B cell (primary cell): ENCODE data around the gene SMOC1. TPM values are rescaled to one million over a fixed set of nuclear protein-coding genes. Genes with fewer than 3 reads are reported as not detected.

ENCODE experiments used
- ATAC-seq: fragments of 200-7000 bp; cut with Tn5 transposase; one replicate; pipeline ENCODE4 v1.10.0; 2021; ENCODE audit warnings: low read depth, mild to moderate bottlenecking, moderate number of reproducible peaks, moderate library complexity
- CTCF ChIA-PET: fragments of 350-600 bp; sonication (Branson Sonifier 250); formaldehyde crosslinking; loops from one replicate; lab custom pipeline; 2021; ENCODE audit warnings: antibody characterized with exemption, inconsistent platforms; lab: Charles Lee
- POLR2A ChIA-PET: fragments of 350-600 bp; sonication (Branson Sonifier 250); formaldehyde crosslinking; loops from one replicate; lab custom pipeline; 2021; ENCODE audit warnings: antibody characterized with exemption; lab: Charles Lee
- DNase-seq: peaks from one replicate; pipeline ENCODE4 v3.0.0; 2013
- H2AFZ ChIP-seq: 2 replicates; pipeline ENCODE4 v1.6.1; 2012; ENCODE audit warnings: mild to moderate bottlenecking, low read depth, low read length; ENCODE audit not compliant: insufficient read depth, poor library complexity, severe bottlenecking
- H3K27ac ChIP-seq, 2 donors: 1 replicate in 1 of 2; 2 replicates in 1 of 2; pipeline ENCODE4 v1.5.1; 2012 to 2013; ENCODE audit warnings: low read length in 2 of 2, mild to moderate bottlenecking in 2 of 2, moderate library complexity in 1 of 2
- H3K27me3 ChIP-seq, 4 experiments: fragments of 200-600 bp in 1 of 4; sonication (generic) in 1 of 4; replicated peaks in 1 of 4; 1 replicate in 2 of 4; 2 replicates in 2 of 4; pipeline versions ENCODE4 v1.6.1 to v1.7.0; 2013 to 2016; ENCODE audit warnings: low read length in 3 of 4, mild to moderate bottlenecking in 2 of 4, mixed read lengths in 1 of 4, moderate library complexity in 1 of 4; ENCODE audit not compliant: insufficient read depth in 4 of 4, control insufficient read depth in 3 of 4; ENCODE audit errors: control extremely low read depth in 1 of 4
- H3K36me3 ChIP-seq, 2 experiments: replicated peaks in 1 of 2; 1 replicate in 1 of 2; 2 replicates in 1 of 2; pipeline versions ENCODE4 v1.6.1 to v1.7.1; 2013; ENCODE audit warnings: low read length in 1 of 2; ENCODE audit not compliant: insufficient read depth in 2 of 2, control insufficient read depth in 1 of 2; ENCODE audit errors: control extremely low read depth in 1 of 2, extremely low read depth in 1 of 2
- H3K4me1 ChIP-seq, 2 donors: fragments of 200-600 bp in 1 of 2; sonication (generic) in 1 of 2; 1 replicate in 1 of 2; 2 replicates in 1 of 2; pipeline versions ENCODE4 v1.5.1 to v1.6.1; 2013 to 2017; ENCODE audit warnings: low read length in 2 of 2; ENCODE audit not compliant: control insufficient read depth in 2 of 2, insufficient read depth in 2 of 2
- H3K4me2 ChIP-seq: replicated peaks from 2 replicates; pipeline ENCODE3; 2012; ENCODE audit warnings: mild to moderate bottlenecking, low read depth, low read length; ENCODE audit not compliant: poor library complexity, severe bottlenecking
- H3K4me3 ChIP-seq, 5 experiments: fragments of 200-600 bp in 1 of 5; sonication (generic) in 1 of 5; 1 replicate in 3 of 5; 2 replicates in 2 of 5; pipeline versions ENCODE4 v1.5.1 to v1.7.0; 2011 to 2016; ENCODE audit warnings: low read length in 4 of 5, mild to moderate bottlenecking in 4 of 5, low read depth in 2 of 5, control low read depth in 1 of 5, moderate library complexity in 1 of 5; ENCODE audit not compliant: insufficient read depth in 1 of 5; ENCODE audit errors: control extremely low read depth in 1 of 5, extremely low read depth in 1 of 5
- H3K79me2 ChIP-seq: fragments of 200-600 bp; sonication (generic); one replicate; pipeline ENCODE4 v1.6.0; 2016; ENCODE audit warnings: low read length; ENCODE audit not compliant: control insufficient read depth, insufficient read depth
- H3K9ac ChIP-seq: fragments of 200-600 bp; sonication (generic); 2 replicates; pipeline ENCODE4 v1.6.1; 2017; ENCODE audit warnings: mild to moderate bottlenecking, low read length, moderate library complexity
- H3K9me3 ChIP-seq, 3 donors: one replicate each; pipeline versions ENCODE4 v1.6.1 to v1.7.1; 2013; ENCODE audit warnings: low read length in 2 of 3; ENCODE audit not compliant: control insufficient read depth in 2 of 3, insufficient read depth in 1 of 3; ENCODE audit errors: control extremely low read depth in 1 of 3
- H4K20me1 ChIP-seq: 2 replicates; pipeline ENCODE4 v1.6.0; 2012; ENCODE audit warnings: mild to moderate bottlenecking, low read length; ENCODE audit not compliant: insufficient read depth, control insufficient read depth, poor library complexity, severe bottlenecking
- H3K27ac Mint-ChIP-seq: one replicate; pipeline ENCODE4 v1.8.0; 2021; ENCODE audit warnings: mixed read lengths
- H3K27me3 Mint-ChIP-seq: one replicate; pipeline ENCODE4 v1.8.0; 2021; ENCODE audit warnings: mixed read lengths
- H3K4me1 Mint-ChIP-seq: one replicate; pipeline ENCODE4 v1.8.0; 2021; ENCODE audit warnings: mixed read lengths
- H3K4me3 Mint-ChIP-seq: one replicate; pipeline ENCODE4 v1.8.0; 2021; ENCODE audit warnings: mixed read lengths
- H3K9me3 Mint-ChIP-seq: one replicate; pipeline ENCODE4 v1.8.0; 2022; ENCODE audit warnings: mixed read lengths; ENCODE audit not compliant: insufficient read depth
- EZH2 ChIP-seq: IDR thresholded peaks from 2 replicates; pipeline ENCODE4 v1.6.1; 2012; ENCODE audit warnings: borderline replicate concordance, low read depth, mild to moderate bottlenecking, moderate library complexity, low read length; ENCODE audit not compliant: insufficient read depth, poor library complexity, severe bottlenecking
- WGBS: methylation state at CpG from one replicate; pipeline ENCODE4 v1.1.5; 2013; ENCODE audit warnings: missing lambda C conversion rate; ENCODE audit not compliant: insufficient coverage; 5-methylcytosine and 5-hydroxymethylcytosine counted together
- intact Hi-C: fragments of 100-400 bp; cut with micrococcal nuclease; formaldehyde crosslinking; loops from one replicate; pipeline ENCODE4 v1.10.0; 2022
- polyA plus RNA-seq: library from polyadenylated mRNA; depleted of rRNA; stranded (reverse); fragments of >200 nt; gene quantifications from 2 replicates; pipeline ENCODE4 v1.2.3, GENCODE V29; 2012
- total RNA-seq, 2 donors: library from RNA; stranded (reverse); fragments of 120-200 nt in 1 of 2; gene quantifications; 1 replicate in 1 of 2; 2 replicates in 1 of 2; pipeline versions ENCODE4 v1.2.3 to v1.2.4, GENCODE V29; 2013 to 2022
- TF ChIP-seq, protein P1 (sequence below): fragments of 200-600 bp; IDR thresholded peaks from one replicate; pipeline ENCODE4 v1.8.0; 2022; ENCODE audit warnings: antibody characterized with exemption, mild to moderate bottlenecking

The SMOC1 gene
- total and polyA plus RNA-seq, 2 donors (not counting 1 experiment from before 2014, with no cell fraction given), result 0.04 to 0.84 TPM

DNA sequence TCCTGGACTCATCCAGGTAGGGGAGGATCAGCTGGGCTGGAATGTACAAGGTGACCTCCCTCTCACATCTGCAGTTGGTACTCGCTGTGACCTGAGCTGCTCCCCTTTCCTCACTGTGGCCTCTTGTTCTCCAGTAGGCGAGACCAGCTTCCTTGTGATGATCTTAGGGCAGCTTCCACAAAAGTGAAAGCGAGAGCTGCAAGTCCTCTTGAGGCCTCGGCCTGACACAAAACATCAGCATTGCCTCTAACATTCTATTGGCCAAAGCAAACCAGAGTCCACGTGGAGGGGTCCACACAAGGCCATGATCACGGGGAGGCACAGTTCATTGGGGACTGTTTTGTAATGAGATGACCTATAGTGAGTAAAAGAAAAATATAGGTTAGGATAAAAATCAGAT lies 127.5 kb downstream of the SMOC1 start:
- ATAC-seq (no peak), DNase-seq (no peak)
- Mint-ChIP-seq H3K4me3 (no peak overlapping the region), H3K4me1 (peaks cover 6% of the 10 kb centered on the region), H3K27me3 (no peaks in the 10 kb centered on the region), H3K27ac (no peak overlapping the region), H3K9me3 (no peaks in the 10 kb centered on the region)
- H3K9me3 ChIP-seq, result no peaks in the 10 kb centered on the region
- H3K36me3 ChIP-seq, result no peaks in the 10 kb centered on the region
- TF ChIP-seq, protein P1, sequence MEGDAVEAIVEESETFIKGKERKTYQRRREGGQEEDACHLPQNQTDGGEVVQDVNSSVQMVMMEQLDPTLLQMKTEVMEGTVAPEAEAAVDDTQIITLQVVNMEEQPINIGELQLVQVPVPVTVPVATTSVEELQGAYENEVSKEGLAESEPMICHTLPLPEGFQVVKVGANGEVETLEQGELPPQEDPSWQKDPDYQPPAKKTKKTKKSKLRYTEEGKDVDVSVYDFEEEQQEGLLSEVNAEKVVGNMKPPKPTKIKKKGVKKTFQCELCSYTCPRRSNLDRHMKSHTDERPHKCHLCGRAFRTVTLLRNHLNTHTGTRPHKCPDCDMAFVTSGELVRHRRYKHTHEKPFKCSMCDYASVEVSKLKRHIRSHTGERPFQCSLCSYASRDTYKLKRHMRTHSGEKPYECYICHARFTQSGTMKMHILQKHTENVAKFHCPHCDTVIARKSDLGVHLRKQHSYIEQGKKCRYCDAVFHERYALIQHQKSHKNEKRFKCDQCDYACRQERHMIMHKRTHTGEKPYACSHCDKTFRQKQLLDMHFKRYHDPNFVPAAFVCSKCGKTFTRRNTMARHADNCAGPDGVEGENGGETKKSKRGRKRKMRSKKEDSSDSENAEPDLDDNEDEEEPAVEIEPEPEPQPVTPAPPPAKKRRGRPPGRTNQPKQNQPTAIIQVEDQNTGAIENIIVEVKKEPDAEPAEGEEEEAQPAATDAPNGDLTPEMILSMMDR, result no peak
- TF ChIP-seq EZH2, result no peak
- H2AFZ ChIP-seq, result no peak overlapping the region
- intact Hi-C loops, result no loop called here
- peaks cover 0 to 6% of the 10 kb centered on the region in 2 donors for H3K4me1 ChIP-seq
- no peaks in the 10 kb centered on the region for H3K79me2 ChIP-seq
- no peaks in the 10 kb centered on the region for H3K27me3 ChIP-seq
- CTCF ChIA-PET, result no interaction called here
- H3K4me3 ChIP-seq, result no peak overlapping the region
- POLR2A ChIA-PET, result no interaction called here
- H3K27ac ChIP-seq, result no peak overlapping the region
- H3K9ac ChIP-seq, result no peak overlapping the region
- 62% methylated on average over 3 of the region's 6 CpGs for WGBS
- no peaks in the 10 kb centered on the region for H4K20me1 ChIP-seq
- H3K4me2 ChIP-seq, result no peak overlapping the region

DNA sequence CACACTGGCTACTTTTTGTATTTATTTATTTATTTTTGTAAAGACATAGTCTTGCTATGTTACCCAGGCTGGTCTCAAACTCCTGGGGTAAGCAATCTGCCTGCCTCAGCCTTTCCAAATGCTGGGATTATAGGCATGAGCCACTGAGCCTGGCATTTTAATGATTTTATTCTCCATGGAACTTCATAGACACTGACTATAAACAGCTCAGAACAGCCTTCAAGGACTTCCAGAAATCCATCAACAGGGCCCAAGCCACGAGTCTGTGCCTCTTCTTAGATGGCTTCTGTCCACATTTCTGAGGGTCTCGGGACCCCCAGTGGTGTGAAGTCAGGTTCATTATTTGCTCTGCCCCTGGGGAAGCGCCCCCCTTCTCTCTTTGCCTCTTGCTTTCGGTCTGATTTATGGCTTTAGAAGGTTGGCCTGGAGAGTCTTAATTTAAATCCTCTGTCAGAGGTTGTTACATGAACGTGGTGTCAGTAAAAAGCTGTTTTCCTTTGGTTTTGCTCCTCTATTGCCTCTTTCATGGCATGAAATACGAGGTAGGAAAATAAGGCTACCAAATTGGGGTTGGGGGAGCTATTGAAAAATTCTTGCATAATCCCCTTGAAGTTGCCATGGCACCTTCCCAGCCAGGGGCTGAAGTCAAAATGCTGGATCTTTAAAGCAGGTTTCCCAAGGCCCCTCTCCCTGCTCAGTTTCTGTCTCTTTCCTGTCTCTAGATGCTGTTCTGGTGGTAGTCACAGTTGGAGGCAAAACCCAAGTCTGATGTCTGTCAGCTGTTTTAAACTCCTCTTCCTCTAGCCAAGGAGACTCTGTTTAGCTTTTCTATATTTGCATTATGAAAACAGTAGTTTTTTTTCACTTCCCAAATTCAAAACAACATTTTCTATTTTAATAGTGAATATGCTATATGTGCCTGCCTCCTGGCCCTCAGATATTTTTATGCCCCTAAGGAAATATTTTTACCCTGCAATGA lies 129.4 kb downstream of the SMOC1 start:
- no peaks in the 10 kb centered on the region for H4K20me1 ChIP-seq
- H3K4me3 ChIP-seq, result no peak overlapping the region
- Mint-ChIP-seq H3K27ac (no peak overlapping the region), H3K4me1 (peaks cover 6% of the 10 kb centered on the region), H3K4me3 (no peak overlapping the region), H3K9me3 (no peaks in the 10 kb centered on the region), H3K27me3 (no peaks in the 10 kb centered on the region)
- no peaks in the 10 kb centered on the region for H3K9me3 ChIP-seq
- intact Hi-C loops, result no loop called here
- no peak overlapping the region for H3K27ac ChIP-seq
- ATAC-seq (no peak), DNase-seq (no peak)
- ChIA-PET CTCF (no interaction called here), POLR2A (no interaction called here)
- H3K27me3 ChIP-seq, result no peaks in the 10 kb centered on the region
- H3K9ac ChIP-seq, result no peak overlapping the region
- H3K4me2 ChIP-seq, result no peak overlapping the region
- H2AFZ ChIP-seq, result no peak overlapping the region
- 83% methylated on average over 1 of the region's 6 CpGs for WGBS
- H3K36me3 ChIP-seq, result no peaks in the 10 kb centered on the region
- H3K4me1 ChIP-seq, result peaks cover 0 to 6% of the 10 kb centered on the region in 2 donors
- no peaks in the 10 kb centered on the region for H3K79me2 ChIP-seq
- TF ChIP-seq, protein P1, result no peak
- no peak for TF ChIP-seq EZH2
